ENCODE data around the gene CACNA1C.

DNA sequence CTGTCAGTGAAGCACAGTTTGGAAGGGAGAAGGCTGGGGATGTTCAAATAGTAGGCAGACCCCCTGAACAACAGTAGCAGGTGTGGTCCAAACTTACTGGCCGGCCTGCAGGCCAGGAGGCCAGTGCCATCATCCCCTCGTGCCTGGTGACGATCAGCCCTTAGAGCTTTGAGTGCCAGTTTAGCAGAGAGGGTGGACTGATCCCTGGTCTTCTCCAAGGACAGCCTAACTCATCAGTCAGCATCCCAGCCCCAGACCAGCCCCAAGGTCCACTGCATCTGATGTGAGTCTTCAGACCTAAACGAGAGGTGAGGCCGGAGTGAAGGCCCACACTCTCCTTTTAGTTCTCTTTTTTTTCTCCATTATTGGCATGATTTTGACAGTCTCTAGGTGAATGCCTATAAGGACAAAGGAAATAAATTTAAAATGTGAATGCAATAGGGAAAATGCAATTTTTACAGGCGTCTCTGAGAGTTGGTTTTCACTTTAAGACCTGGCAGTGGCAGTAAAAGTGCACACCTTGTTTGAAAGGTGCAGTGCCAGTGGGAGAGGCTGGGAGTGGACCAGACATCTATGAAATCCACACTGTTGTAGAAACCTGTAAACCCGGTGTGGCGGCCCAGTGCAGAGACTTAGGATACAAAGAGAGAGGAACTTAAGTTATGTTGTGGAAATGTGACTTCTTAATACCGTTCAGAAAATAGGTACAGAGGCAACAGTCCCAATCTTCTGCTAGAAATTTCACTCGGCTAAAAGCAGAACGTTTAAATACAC lies 311.2 kb downstream of the CACNA1C start:
- TF ChIP-seq, protein P1, sequence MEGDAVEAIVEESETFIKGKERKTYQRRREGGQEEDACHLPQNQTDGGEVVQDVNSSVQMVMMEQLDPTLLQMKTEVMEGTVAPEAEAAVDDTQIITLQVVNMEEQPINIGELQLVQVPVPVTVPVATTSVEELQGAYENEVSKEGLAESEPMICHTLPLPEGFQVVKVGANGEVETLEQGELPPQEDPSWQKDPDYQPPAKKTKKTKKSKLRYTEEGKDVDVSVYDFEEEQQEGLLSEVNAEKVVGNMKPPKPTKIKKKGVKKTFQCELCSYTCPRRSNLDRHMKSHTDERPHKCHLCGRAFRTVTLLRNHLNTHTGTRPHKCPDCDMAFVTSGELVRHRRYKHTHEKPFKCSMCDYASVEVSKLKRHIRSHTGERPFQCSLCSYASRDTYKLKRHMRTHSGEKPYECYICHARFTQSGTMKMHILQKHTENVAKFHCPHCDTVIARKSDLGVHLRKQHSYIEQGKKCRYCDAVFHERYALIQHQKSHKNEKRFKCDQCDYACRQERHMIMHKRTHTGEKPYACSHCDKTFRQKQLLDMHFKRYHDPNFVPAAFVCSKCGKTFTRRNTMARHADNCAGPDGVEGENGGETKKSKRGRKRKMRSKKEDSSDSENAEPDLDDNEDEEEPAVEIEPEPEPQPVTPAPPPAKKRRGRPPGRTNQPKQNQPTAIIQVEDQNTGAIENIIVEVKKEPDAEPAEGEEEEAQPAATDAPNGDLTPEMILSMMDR (IDR thresholded peaks at IDR 0.05), result no peak
- TF ChIP-seq EP300 (IDR thresholded peaks at IDR 0.05) (no peak), POLR2A (IDR thresholded peaks at IDR 0.05) (no peak), POLR2AphosphoS5 (IDR thresholded peaks at IDR 0.05) (no peak)

All from suprapubic skin (tissue), 4 donors.